22Rv1 (cell line): Measurements from ENCODE around the gene CRB1.

Source experiments
- ZFX ChIP-seq: fragments of 450-650 bp; IDR thresholded peaks from 2 replicates; pipeline ENCODE4 v1.6.1; 2017; ENCODE audit warnings: antibody characterized with exemption, borderline replicate concordance
- TF ChIP-seq, protein P1 (sequence below): fragments of 450-650 bp; IDR thresholded peaks from 2 replicates; pipeline ENCODE4 v1.5.1; 2017; ENCODE audit warnings: mild to moderate bottlenecking

GRCh38 chr1:197304638-197305200 lies 36.7 kb downstream of the CRB1 start:
- TF ChIP-seq, protein P1, sequence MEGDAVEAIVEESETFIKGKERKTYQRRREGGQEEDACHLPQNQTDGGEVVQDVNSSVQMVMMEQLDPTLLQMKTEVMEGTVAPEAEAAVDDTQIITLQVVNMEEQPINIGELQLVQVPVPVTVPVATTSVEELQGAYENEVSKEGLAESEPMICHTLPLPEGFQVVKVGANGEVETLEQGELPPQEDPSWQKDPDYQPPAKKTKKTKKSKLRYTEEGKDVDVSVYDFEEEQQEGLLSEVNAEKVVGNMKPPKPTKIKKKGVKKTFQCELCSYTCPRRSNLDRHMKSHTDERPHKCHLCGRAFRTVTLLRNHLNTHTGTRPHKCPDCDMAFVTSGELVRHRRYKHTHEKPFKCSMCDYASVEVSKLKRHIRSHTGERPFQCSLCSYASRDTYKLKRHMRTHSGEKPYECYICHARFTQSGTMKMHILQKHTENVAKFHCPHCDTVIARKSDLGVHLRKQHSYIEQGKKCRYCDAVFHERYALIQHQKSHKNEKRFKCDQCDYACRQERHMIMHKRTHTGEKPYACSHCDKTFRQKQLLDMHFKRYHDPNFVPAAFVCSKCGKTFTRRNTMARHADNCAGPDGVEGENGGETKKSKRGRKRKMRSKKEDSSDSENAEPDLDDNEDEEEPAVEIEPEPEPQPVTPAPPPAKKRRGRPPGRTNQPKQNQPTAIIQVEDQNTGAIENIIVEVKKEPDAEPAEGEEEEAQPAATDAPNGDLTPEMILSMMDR: no peak
- no peak for TF ChIP-seq ZFX
